Calu3 (cell line): Measurements from ENCODE around the gene C3orf52. TPM values are rescaled to one million over a fixed set of nuclear protein-coding genes. Genes with fewer than 3 reads are reported as not detected.
"Not testable (repeated sequence)": the region's sequence is repeated elsewhere in the genome, so short reads cannot be mapped to it uniquely, and the experiment has no call there.

Source experiments
- Bru-seq: library from RNA; stranded (reverse); fragments of 400-500 nt; gene quantifications from one replicate; lab custom pipeline; 2021; lab: Mats Ljungman, UMichigan
- BruChase-seq, 2 experiments: library from RNA; stranded (reverse); fragments of 400-500 nt; gene quantifications; one replicate each; lab custom pipeline; 2021; lab: Mats Ljungman, UMichigan
- BruUV-seq: library from RNA; stranded (reverse); fragments of 400-500 nt; replicated peaks from 2 replicates; lab custom pipeline; 2021; lab: Mats Ljungman, UMichigan
- CTCF ChIA-PET: fragments of 300-600 bp; sonication (Branson Sonifier 250); formaldehyde crosslinking; loops from one replicate; lab custom pipeline; 2022; ENCODE audit warnings: antibody characterized with exemption; lab: Charles Lee
- DNase-seq: peaks from one replicate; pipeline ENCODE4 v3.0.0; 2022
- H3K27ac Mint-ChIP-seq: one replicate; pipeline ENCODE4 v1.8.0; 2022; ENCODE audit warnings: mixed read lengths; ENCODE audit not compliant: unreplicated experiment
- H3K27me3 Mint-ChIP-seq: one replicate; pipeline ENCODE4 v1.8.0; 2022; ENCODE audit warnings: mixed read lengths; ENCODE audit not compliant: unreplicated experiment
- H3K36me3 Mint-ChIP-seq: one replicate; pipeline ENCODE4 v1.8.0; 2022; ENCODE audit warnings: mild to moderate bottlenecking, moderate library complexity, mixed read lengths; ENCODE audit not compliant: insufficient read depth, unreplicated experiment
- H3K4me1 Mint-ChIP-seq: one replicate; pipeline ENCODE4 v1.8.0; 2022; ENCODE audit warnings: mild to moderate bottlenecking, low read depth, mixed read lengths; ENCODE audit not compliant: unreplicated experiment
- H3K4me3 Mint-ChIP-seq: one replicate; pipeline ENCODE4 v1.8.0; 2022; ENCODE audit warnings: mild to moderate bottlenecking, low read depth, moderate library complexity, mixed read lengths; ENCODE audit not compliant: unreplicated experiment
- H3K9me3 Mint-ChIP-seq: one replicate; pipeline ENCODE4 v1.8.0; 2022; ENCODE audit warnings: low read depth, mixed read lengths; ENCODE audit not compliant: unreplicated experiment
- CTCF ChIP-seq: fragments of 200-600 bp; IDR thresholded peaks from one replicate; pipeline ENCODE4 v1.8.0; 2022; ENCODE audit warnings: antibody characterized with exemption; ENCODE audit not compliant: unreplicated experiment
- intact Hi-C: fragments of 100-400 bp; cut with micrococcal nuclease; formaldehyde crosslinking; loops from one replicate; pipeline ENCODE4 v1.10.0; 2022; ENCODE audit not compliant: unreplicated experiment
- long read RNA-seq: library from polyadenylated mRNA; stranded (forward); transcript quantifications from one replicate; pipeline ENCODE4 v2.0.0, GENCODE V29; 2022
- total RNA-seq: library from RNA; stranded (reverse); gene quantifications from 2 replicates; pipeline ENCODE4 v1.2.3, GENCODE V29; 2022

Gene C3orf52
- total RNA-seq (28.2 and 29.8 TPM in 2 replicates), Bru-seq, nascent RNA (percentile 88 among the genes with signal in this experiment), BruChase-seq, experiment 1, labeled RNA remaining after a 6-hour chase (percentile 72 among the genes with signal in this experiment), BruChase-seq, experiment 2, labeled RNA remaining after a 2-hour chase (percentile 81 among the genes with signal in this experiment)
- long read RNA-seq, transcript C3orf52-201 (6 exons, 2,277 nt), result major isoform, 30 of 39 reads
- long read RNA-seq, partial matches to known transcripts, result 1 of 39 reads
- long read RNA-seq, other reads (novel, unspliced or antisense), result 8 of 39 reads

DNA sequence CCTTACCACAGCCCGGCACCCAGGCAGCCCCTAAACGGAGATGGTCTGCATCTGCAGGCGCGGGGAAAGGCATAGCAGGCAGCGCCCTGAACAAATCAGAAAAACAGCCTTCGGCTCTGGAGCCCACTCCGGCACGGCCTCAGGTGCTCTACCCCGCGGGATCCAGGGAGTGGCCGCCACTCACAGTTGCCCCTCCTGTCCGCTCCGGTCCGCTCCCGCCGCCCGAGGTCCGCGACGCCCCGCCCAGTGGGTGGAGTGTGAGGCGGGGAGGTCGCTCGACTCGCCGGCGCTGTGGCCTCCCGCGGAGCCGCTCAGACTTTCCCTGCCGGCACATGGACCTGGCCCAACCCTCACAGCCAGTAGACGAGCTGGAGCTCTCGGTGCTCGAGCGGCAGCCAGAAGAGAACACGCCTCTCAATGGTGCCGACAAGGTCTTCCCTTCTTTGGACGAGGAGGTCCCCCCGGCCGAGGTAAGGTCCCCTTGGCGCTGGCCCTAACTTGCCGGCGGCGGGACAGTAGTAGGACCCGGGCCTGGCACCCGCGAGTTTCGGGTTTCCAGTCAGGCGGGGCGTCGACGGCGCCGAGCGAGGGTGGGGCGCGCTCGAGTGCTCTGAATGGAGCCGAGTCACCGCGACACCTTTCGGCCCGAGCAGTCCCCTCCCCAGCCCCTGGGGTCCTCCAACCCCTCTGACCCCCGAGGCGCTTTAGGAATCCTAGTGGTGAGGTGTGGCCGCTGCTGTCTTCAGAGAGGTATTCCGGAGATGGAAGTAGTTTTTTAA lies at the start of gene C3orf52:
Gene C3orf52, plus strand, starts transcription at position 314 of the 779 bp plus-strand sequence. Its CDS starts 19 bp downstream, at position 333.
- Mint-ChIP-seq H3K9me3 (no peaks in the 10 kb centered on the region), H3K27me3 (no peaks in the 10 kb centered on the region), H3K4me3 (peak within 1 kb of the TSS; percentile 93), H3K36me3 (peaks cover 35% of the 10 kb centered on the region), H3K4me1 (peaks cover 47% of the 10 kb centered on the region), H3K27ac (peak within 1 kb of the TSS; percentile 91)
- intact Hi-C loops, result no loop called here
- no TSS peak for BruUV-seq
- DNase-seq, result peak; percentile 93
- CTCF ChIA-PET, result interaction anchor here (1.4 to 1.9 kb wide), 2 partner anchors 11 to 41 kb away, joined by 3 to 5 read pairs; no protein-coding TSS in a partner anchor
- no peak for TF ChIP-seq CTCF

GRCh38 chr3:112037194-112037593 lies 49.0 kb upstream of the C3orf52 start:
- H3K9me3 Mint-ChIP-seq, intact Hi-C loops, DNase-seq, CTCF ChIA-PET, BruUV-seq, H3K36me3 Mint-ChIP-seq, H3K4me3 Mint-ChIP-seq, H3K27me3 Mint-ChIP-seq: not testable (repeated sequence)
- peak overlapping the region; percentile 42 for H3K27ac Mint-ChIP-seq
- peaks cover 17% of the 10 kb centered on the region for H3K4me1 Mint-ChIP-seq

GRCh38 chr3:112038863-112039262 lies 47.3 kb upstream of the C3orf52 start:
- CTCF ChIA-PET, result interaction anchor here (0.6 to 1.7 kb wide), 8 partner anchors 10 to 533 kb away, joined by 3 to 8 read pairs (median 4); partner anchors contain the start of gene ABHD10
- intact Hi-C loops, result no loop called here
- Mint-ChIP-seq H3K9me3 (no peaks in the 10 kb centered on the region), H3K4me3 (no peak overlapping the region), H3K36me3 (no peaks in the 10 kb centered on the region), H3K4me1 (peaks cover 17% of the 10 kb centered on the region), H3K27me3 (no peaks in the 10 kb centered on the region), H3K27ac (peak overlapping the region; percentile 77)
- BruUV-seq, result no TSS peak
- DNase-seq, result peak; percentile 65
- no peak for TF ChIP-seq CTCF

DNA sequence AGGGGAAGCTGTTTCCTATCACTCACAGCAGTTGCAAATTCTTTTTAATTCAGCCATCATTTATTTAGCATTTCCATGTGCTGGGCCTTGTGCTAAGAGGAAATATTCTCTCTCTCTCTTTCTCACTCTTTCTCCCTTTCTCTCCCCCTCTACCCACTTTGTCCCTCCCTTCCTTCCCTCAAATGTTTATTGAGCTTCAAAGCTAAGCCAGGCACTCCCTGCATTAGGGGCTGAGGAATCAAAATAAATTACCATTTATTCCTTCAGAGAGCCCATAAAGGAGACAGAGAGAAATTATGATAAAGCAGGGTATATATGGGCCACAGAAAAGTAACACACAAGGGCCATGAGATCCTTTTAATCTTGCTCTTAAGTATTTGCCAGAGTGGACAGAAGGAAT lies 44.9 kb upstream of the C3orf52 start:
- H3K27ac Mint-ChIP-seq, result no peak overlapping the region

More for the DNA sequence above, 44.9 kb upstream of the C3orf52 start:
- Mint-ChIP-seq H3K36me3 (no peaks in the 10 kb centered on the region), H3K27me3 (no peaks in the 10 kb centered on the region), H3K4me1 (peaks cover 17% of the 10 kb centered on the region), H3K9me3 (no peaks in the 10 kb centered on the region), H3K4me3 (no peak overlapping the region)
- no TSS peak for BruUV-seq
- CTCF ChIA-PET, result no interaction called here
- TF ChIP-seq CTCF, result no peak
- DNase-seq, result no peak
- intact Hi-C loops, result no loop called here
